DOHH2 (cell line): ENCODE results near the gene RELB.
A peak's percentile ranks its signal among the peaks of the same experiment; 100 is the strongest.

Experiments
- H3F3A ChIP-seq: fragments of 200-600 bp; sonication (generic), shearing (Covaris generic); 2 replicates; pipeline ENCODE4 v1.6.0; 2016; ENCODE audit warnings: antibody characterized with exemption, mild to moderate bottlenecking; ENCODE audit not compliant: control insufficient read depth, insufficient read depth
- H3K27ac ChIP-seq: fragments of 200-600 bp; sonication (generic); 2 replicates; pipeline ENCODE4 v1.5.1; 2014; ENCODE audit warnings: low read depth, mild to moderate bottlenecking, low read length, moderate library complexity
- H3K27me3 ChIP-seq: fragments of 200-600 bp; sonication (generic); 2 replicates; pipeline ENCODE4 v1.6.1; 2014; ENCODE audit warnings: mild to moderate bottlenecking, low read length, mixed read lengths; ENCODE audit not compliant: control insufficient read depth
- H3K36me3 ChIP-seq: fragments of 200-600 bp; sonication (generic); 2 replicates; pipeline ENCODE4 v1.6.1; 2014; ENCODE audit warnings: mild to moderate bottlenecking, low read length, moderate library complexity, mixed read lengths; ENCODE audit not compliant: control insufficient read depth
- H3K4me1 ChIP-seq: fragments of 200-600 bp; sonication (generic); 2 replicates; pipeline ENCODE4 v1.6.1; 2014; ENCODE audit warnings: mild to moderate bottlenecking, low read length, mixed read lengths; ENCODE audit not compliant: control insufficient read depth
- H3K4me2 ChIP-seq: fragments of 200-600 bp; sonication (generic); 2 replicates; pipeline ENCODE4 v1.6.0; 2014; ENCODE audit warnings: mild to moderate bottlenecking, low read length, moderate library complexity
- H3K4me3 ChIP-seq: fragments of 200-600 bp; sonication (generic); 2 replicates; pipeline ENCODE4 v1.5.1; 2014; ENCODE audit warnings: mild to moderate bottlenecking, low read length, mixed read lengths
- H3K79me2 ChIP-seq: fragments of 200-600 bp; sonication (generic); 2 replicates; pipeline ENCODE4 v1.6.1; 2014; ENCODE audit warnings: mild to moderate bottlenecking, low read length, mixed read lengths; ENCODE audit not compliant: control insufficient read depth
- H3K9me2 ChIP-seq: fragments of 200-600 bp; sonication (generic); replicated peaks from 2 replicates; pipeline ENCODE4 v1.6.1; 2014; ENCODE audit warnings: mild to moderate bottlenecking, low read length, mixed read lengths; ENCODE audit not compliant: control insufficient read depth
- H3K9me3 ChIP-seq: fragments of 200-600 bp; sonication (generic); 2 replicates; pipeline ENCODE4 v1.6.1; 2014; ENCODE audit warnings: antibody characterized with exemption, low read length, mixed read lengths; ENCODE audit not compliant: control insufficient read depth, insufficient read depth
- H4K20me1 ChIP-seq: fragments of 200-600 bp; sonication (generic); 2 replicates; pipeline ENCODE4 v1.6.0; 2014; ENCODE audit warnings: low read depth, mild to moderate bottlenecking, antibody characterized with exemption, low read length, moderate library complexity; ENCODE audit not compliant: control insufficient read depth, insufficient read depth
- EZH2phosphoT487 ChIP-seq: fragments of 200-600 bp; sonication (generic); IDR thresholded peaks from 2 replicates; pipeline ENCODE4 v1.6.1; 2017; ENCODE audit warnings: borderline replicate concordance, mild to moderate bottlenecking, antibody characterized with exemption, low read length, moderate library complexity, mixed read lengths
- TF ChIP-seq, protein P1 (sequence below): fragments of 200-600 bp; sonication (generic); IDR thresholded peaks from one replicate; pipeline ENCODE4 v1.5.1; 2014; ENCODE audit warnings: antibody characterized with exemption, mild to moderate bottlenecking, low read depth, low read length; ENCODE audit not compliant: poor library complexity, severe bottlenecking

RELB gene

DNA sequence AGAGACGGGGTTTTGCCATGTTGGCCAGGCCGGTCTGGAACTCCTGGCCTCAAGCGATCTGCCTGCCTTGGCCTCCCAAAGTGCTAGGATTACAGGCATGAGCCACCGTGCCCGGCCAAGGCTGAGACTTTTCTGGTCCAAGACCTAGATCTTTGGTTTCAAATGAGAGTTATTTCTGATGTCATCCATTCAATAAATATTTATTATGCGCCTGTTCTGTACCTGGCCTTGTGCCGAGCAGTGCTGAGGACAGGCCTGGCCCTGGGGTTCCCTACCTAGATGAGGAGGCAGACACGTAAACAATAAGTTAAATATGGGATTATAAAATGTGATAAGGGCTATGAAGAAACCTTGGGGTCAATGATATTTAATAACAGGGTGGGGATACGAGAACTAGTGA is 4.5 kb downstream of the RELB start:
- Histone ChIP-seq H3K4me1 (peaks cover 82% of the 10 kb centered on the region), H3K36me3 (peaks cover 56% of the 10 kb centered on the region), H3K4me3 (no peak overlapping the region), H3F3A (peaks cover 32% of the 10 kb centered on the region), H3K79me2 (peaks cover 35% of the 10 kb centered on the region), H3K27me3 (no peaks in the 10 kb centered on the region), H4K20me1 (no peaks in the 10 kb centered on the region), H3K27ac (peak overlapping the region; percentile 89), H3K9me3 (no peaks in the 10 kb centered on the region), H3K9me2 (no peaks in the 10 kb centered on the region), H3K4me2 (no peak overlapping the region; the same call in 1 of the 2 replicates)
- TF ChIP-seq EZH2phosphoT487 = no peak
- TF ChIP-seq, protein P1, sequence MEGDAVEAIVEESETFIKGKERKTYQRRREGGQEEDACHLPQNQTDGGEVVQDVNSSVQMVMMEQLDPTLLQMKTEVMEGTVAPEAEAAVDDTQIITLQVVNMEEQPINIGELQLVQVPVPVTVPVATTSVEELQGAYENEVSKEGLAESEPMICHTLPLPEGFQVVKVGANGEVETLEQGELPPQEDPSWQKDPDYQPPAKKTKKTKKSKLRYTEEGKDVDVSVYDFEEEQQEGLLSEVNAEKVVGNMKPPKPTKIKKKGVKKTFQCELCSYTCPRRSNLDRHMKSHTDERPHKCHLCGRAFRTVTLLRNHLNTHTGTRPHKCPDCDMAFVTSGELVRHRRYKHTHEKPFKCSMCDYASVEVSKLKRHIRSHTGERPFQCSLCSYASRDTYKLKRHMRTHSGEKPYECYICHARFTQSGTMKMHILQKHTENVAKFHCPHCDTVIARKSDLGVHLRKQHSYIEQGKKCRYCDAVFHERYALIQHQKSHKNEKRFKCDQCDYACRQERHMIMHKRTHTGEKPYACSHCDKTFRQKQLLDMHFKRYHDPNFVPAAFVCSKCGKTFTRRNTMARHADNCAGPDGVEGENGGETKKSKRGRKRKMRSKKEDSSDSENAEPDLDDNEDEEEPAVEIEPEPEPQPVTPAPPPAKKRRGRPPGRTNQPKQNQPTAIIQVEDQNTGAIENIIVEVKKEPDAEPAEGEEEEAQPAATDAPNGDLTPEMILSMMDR = no peak

DNA sequence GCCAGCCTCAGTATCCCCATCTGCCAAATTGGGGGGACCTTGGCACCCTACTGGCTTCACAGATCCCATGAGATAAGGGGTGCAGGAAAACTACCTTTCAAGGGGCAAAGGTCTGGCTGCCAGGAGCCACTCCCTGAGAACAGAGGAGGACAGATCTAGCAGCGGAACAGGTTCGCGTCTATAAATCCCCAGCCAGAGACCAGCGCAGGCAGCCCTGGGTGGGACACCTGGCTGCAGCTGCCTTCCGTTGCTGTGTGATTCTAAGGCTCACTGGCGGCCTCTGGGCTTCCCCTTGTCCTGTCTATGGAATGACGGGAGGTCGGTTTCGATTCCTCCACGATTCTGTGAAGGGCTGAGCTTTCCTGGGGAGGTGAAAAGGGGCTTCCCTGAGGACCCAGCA is 7.3 kb downstream of the RELB start:
- H3K36me3 ChIP-seq = peaks cover 56% of the 10 kb centered on the region
- no peaks in the 10 kb centered on the region for H3K9me2 ChIP-seq
- H3K9me3 ChIP-seq = no peaks in the 10 kb centered on the region
- peak overlapping the region; percentile 72 for H3K4me2 ChIP-seq
- TF ChIP-seq, protein P1 = no peak
- TF ChIP-seq EZH2phosphoT487 = no peak
- peaks cover 30% of the 10 kb centered on the region for H3F3A ChIP-seq
- H3K79me2 ChIP-seq = peaks cover 20% of the 10 kb centered on the region
- peak overlapping the region; percentile 59 for H3K4me3 ChIP-seq
- peak overlapping the region; percentile 89 for H3K27ac ChIP-seq
- peaks cover 69% of the 10 kb centered on the region for H3K4me1 ChIP-seq
- H3K27me3 ChIP-seq = no peaks in the 10 kb centered on the region
- no peaks in the 10 kb centered on the region for H4K20me1 ChIP-seq

DNA sequence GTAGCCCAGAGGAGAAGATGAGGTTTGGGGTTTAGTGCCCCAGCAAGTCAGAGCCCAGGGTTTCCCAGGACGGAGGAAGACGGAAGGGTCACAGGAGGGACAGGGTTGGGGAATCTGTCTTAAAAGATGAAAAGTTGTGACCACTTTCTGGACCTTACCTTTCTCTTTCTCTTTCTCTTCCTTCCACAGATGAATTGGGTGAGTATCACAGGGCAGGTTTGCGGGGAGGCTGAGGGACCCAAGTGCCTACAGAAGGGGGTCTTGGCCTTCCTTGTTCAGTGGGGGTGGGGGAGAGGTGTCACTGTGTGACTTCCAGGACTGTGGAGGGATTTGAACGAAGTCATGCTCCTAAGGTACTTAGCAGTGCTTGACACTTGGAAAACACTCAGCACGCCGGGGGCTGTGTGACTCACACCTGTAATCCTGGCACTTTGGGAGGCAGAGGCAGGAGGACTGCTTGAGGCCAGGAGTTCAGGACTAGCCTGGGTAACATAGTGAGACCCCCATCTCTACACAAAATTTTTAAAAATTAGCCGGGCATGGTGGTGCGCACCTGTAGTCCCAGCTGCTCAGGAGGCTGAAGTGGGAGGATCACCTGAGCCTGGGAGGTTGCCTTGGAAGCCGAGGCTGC is 8.5 kb downstream of the RELB start:
- H3K9me3 ChIP-seq = no peaks in the 10 kb centered on the region
- TF ChIP-seq, protein P1 = no peak
- TF ChIP-seq EZH2phosphoT487 = no peak
- H3K4me2 ChIP-seq = peak overlapping the region; percentile 56
- no peaks in the 10 kb centered on the region for H3K9me2 ChIP-seq
- no peak overlapping the region for H3K4me3 ChIP-seq
- peaks cover 74% of the 10 kb centered on the region for H3K4me1 ChIP-seq
- no peaks in the 10 kb centered on the region for H3K27me3 ChIP-seq
- peaks cover 57% of the 10 kb centered on the region for H3K36me3 ChIP-seq
- H3K79me2 ChIP-seq = peaks cover 14% of the 10 kb centered on the region
- no peaks in the 10 kb centered on the region for H4K20me1 ChIP-seq
- peaks cover 34% of the 10 kb centered on the region for H3F3A ChIP-seq
- peak overlapping the region; percentile 89 for H3K27ac ChIP-seq
